ENCODE measurements around the gene AJAP1. TPM values are rescaled to one million over a fixed set of nuclear protein-coding genes. Genes with fewer than 3 reads are reported as not detected.

The AJAP1 gene
- total RNA-seq, 1 donor from 2014 or later, result 0.44 TPM

- ATAC-seq, result no peak
Observed at GRCh38 chr1:4741876-4742423, 87.5 kb downstream of the AJAP1 start.

GRCh38 chr1:4743978-4744750, 89.8 kb downstream of the AJAP1 start:
- ATAC-seq, result no peak

- peak; percentile 37 for ATAC-seq
Observed at GRCh38 chr1:4745560-4745959, 91.2 kb downstream of the AJAP1 start.

- ATAC-seq, result no peak
Observed at GRCh38 chr1:4749406-4749805, 95.0 kb downstream of the AJAP1 start.

GRCh38 chr1:4750177-4750576, 95.8 kb downstream of the AJAP1 start:
- no peak for ATAC-seq

GRCh38 chr1:4752059-4752458, 97.7 kb downstream of the AJAP1 start:
- no peak for ATAC-seq

- no peak for ATAC-seq
Observed at GRCh38 chr1:4754816-4755215, 100.4 kb downstream of the AJAP1 start.

GRCh38 chr1:4755301-4755845, 101.0 kb downstream of the AJAP1 start:
- ATAC-seq, result no peak

- no peak for ATAC-seq
Observed at GRCh38 chr1:4755864-4756504, 101.6 kb downstream of the AJAP1 start.

GRCh38 chr1:4756851-4757580, 102.6 kb downstream of the AJAP1 start:
- ATAC-seq, result no peak

GRCh38 chr1:4759671-4760070, 105.3 kb downstream of the AJAP1 start:
- no peak for ATAC-seq

- no peak for ATAC-seq
Observed at GRCh38 chr1:4760088-4760487, 105.7 kb downstream of the AJAP1 start.

GRCh38 chr1:4761324-4761723, 106.9 kb downstream of the AJAP1 start:
- ATAC-seq, result no peak

GRCh38 chr1:4762146-4762545, 107.7 kb downstream of the AJAP1 start:
- no peak for ATAC-seq

GRCh38 chr1:4767308-4767707, 112.9 kb downstream of the AJAP1 start:
- ATAC-seq, result no peak

GRCh38 chr1:4768553-4768952, 114.1 kb downstream of the AJAP1 start:
- ATAC-seq, result no peak

GRCh38 chr1:4769516-4770280, 115.3 kb downstream of the AJAP1 start:
- ATAC-seq, result no peak

GRCh38 chr1:4770713-4771112, 116.3 kb downstream of the AJAP1 start:
- ATAC-seq, result no peak

- ATAC-seq, result no peak
Observed at GRCh38 chr1:4771267-4771666, 116.9 kb downstream of the AJAP1 start.

GRCh38 chr1:4771721-4772120, 117.3 kb downstream of the AJAP1 start:
- ATAC-seq, result no peak

- ATAC-seq, result no peak
Observed at GRCh38 chr1:4772294-4773010, 118.0 kb downstream of the AJAP1 start.

GRCh38 chr1:4773226-4773625, 118.8 kb downstream of the AJAP1 start:
- no peak for ATAC-seq

All from esophagus mucosa (tissue), 1 donor.